ENCODE data around the gene TMEM240. TPM values are rescaled to one million over a fixed set of nuclear protein-coding genes. Genes with fewer than 3 reads are reported as not detected.
"Not testable (repeated sequence)": the region's sequence is repeated elsewhere in the genome, so short reads cannot be mapped to it uniquely, and the experiment has no call there.

The TMEM240 gene
- total and polyA plus RNA-seq, 2 donors (not counting 3 experiments of a cell fraction or from before 2014, with no cell fraction given) = 7.0 to 7.6 TPM

GRCh38 chr1:1521331-1521730, 19.1 kb downstream of the TMEM240 start:
- dilution Hi-C loops (cut with MboI; ENCODE audit: extremely low pct_ligation_motif_present, low sequenced_read_pairs) = no loop called here
- Histone ChIP-seq H3K9ac (replicated peaks; ENCODE audit: extremely low read depth, insufficient read depth, low read length) (no peak overlapping the region), H3K4me3 (replicated peaks in 1 of 3; ENCODE audit: insufficient read depth in 1 of 3, low read depth in 1 of 3, low read length in 3 of 3) (no peak overlapping the region), H3K27me3 (ENCODE audit: control insufficient read depth in 2 of 2, insufficient read depth in 2 of 2, low read length in 2 of 2) (no peaks in the 10 kb centered on the region), H3K9me3 (replicated peaks; ENCODE audit: control insufficient read depth, insufficient read depth, low read length) (no peaks in the 10 kb centered on the region), H3K36me3 (ENCODE audit: control insufficient read depth in 2 of 2, extremely low read depth in 1 of 2, insufficient read depth in 2 of 2, low read length in 2 of 2) (peaks cover 0 to 22% of the 10 kb centered on the region in 2 experiments), H2AFZ (ENCODE audit: low read depth, low read length) (no peak overlapping the region), H3K4me1 (ENCODE audit: control insufficient read depth, extremely low read depth, insufficient read depth, low read length) (no peaks in the 10 kb centered on the region), H4K20me1 (replicated peaks; ENCODE audit: control insufficient read depth, extremely low read depth, insufficient read depth, low read length) (no peaks in the 10 kb centered on the region), H3K79me2 (ENCODE audit: control insufficient read depth, insufficient read depth, low read length) (no peaks in the 10 kb centered on the region), H3K27ac (ENCODE audit: insufficient read depth, low read depth, low read length) (no peak overlapping the region), H3K4me2 (ENCODE audit: insufficient read depth, low read length) (no peak overlapping the region), H3K9me1 (replicated peaks; ENCODE audit: control insufficient read depth, extremely low read depth, insufficient read depth, low read length) (no peaks in the 10 kb centered on the region)
- DNase-seq (ENCODE audit: low read depth, low spot score) = no peak
- CTCF ChIA-PET = interaction anchor here (0.6 to 1.4 kb wide), 3 partner anchors 15 to 583 kb away, joined by 3 to 5 read pairs (median 3); no protein-coding TSS in a partner anchor
- no TSS peak for BruUV-seq (replicated peaks)
- TF ChIP-seq MYC (IDR thresholded peaks at IDR 0.05; ENCODE audit: low read depth, low read length) (no peak), EZH2 (IDR thresholded peaks at IDR 0.05; ENCODE audit: borderline replicate concordance, low read depth, low read length, severe bottlenecking) (no peak), JUN (IDR thresholded peaks at IDR 0.05; ENCODE audit: borderline replicate concordance, insufficient read depth, insufficient read length, low read depth) (no peak), GATA2 (IDR thresholded peaks at IDR 0.05; ENCODE audit: insufficient read depth, insufficient read length, low read depth, low read length) (no peak), CTCF (IDR thresholded peaks at IDR 0.05; ENCODE audit: extremely low read depth in 1 of 2, insufficient read depth in 1 of 2, low read depth in 1 of 2, low read length in 2 of 2) (no peak), POLR2A (IDR thresholded peaks at IDR 0.05; ENCODE audit: low read depth, low read length) (no peak), FOS (IDR thresholded peaks at IDR 0.05; ENCODE audit: borderline replicate concordance, insufficient read depth, low read length) (no peak), POLR2AphosphoS5 (IDR thresholded peaks at IDR 0.05; ENCODE audit: insufficient read depth, low read depth, low read length) (no peak)
- TF ChIP-seq, protein P1, sequence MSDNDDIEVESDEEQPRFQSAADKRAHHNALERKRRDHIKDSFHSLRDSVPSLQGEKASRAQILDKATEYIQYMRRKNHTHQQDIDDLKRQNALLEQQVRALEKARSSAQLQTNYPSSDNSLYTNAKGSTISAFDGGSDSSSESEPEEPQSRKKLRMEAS (IDR thresholded peaks at IDR 0.05; ENCODE audit: insufficient read depth, insufficient read length) = no peak
- no peak for FAIRE-seq
- intact Hi-C loops (cut with micrococcal nuclease) = no loop called here
- POLR2A ChIA-PET = interaction anchor here (0.6 kb wide), 1 partner anchor 10 kb away, joined by 4 read pairs; the partner anchor contains the start of gene ATAD3A

DNA sequence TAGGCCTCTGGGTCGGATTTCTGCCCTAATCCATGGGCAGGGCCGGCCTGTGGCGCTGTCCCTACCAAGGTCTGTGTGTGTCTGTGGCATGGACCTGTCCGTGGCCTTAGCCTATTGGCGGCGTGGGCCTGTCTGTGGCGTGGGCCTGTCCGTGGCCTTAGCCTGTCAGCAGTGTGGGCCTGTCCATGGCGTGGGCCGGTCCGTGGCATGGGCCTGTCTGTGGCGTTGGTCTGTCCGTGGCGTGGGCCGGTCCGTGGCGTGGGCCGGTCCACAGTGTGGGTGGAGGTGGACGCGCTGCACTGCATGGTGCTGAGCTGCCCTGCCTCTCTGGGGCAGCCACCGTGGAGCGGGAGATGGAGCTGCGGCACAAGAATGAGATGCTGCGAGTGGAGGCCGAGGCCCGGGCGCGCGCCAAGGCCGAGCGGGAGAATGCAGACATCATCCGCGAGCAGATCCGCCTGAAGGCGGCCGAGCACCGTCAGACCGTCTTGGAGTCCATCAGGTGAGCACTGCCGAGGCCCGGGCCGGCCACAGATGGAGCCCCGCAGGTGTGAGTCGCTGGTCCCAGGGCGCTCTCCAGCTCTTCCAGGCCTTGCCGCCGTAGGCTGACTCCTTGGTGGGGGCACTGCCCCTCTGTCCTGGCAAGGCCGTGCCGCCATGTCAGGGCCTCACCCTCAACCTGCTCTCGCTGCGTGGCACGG, 20.5 kb downstream of the TMEM240 start:
- H2AFZ ChIP-seq (ENCODE audit: low read depth, low read length); BruUV-seq (replicated peaks); FAIRE-seq; H3K9me3 ChIP-seq (replicated peaks; ENCODE audit: control insufficient read depth, insufficient read depth, low read length); H3K4me3 ChIP-seq (replicated peaks in 1 of 3; ENCODE audit: insufficient read depth in 1 of 3, low read depth in 1 of 3, low read length in 3 of 3); intact Hi-C loops (cut with micrococcal nuclease); H3K4me1 ChIP-seq (ENCODE audit: control insufficient read depth, extremely low read depth, insufficient read depth, low read length); H3K4me2 ChIP-seq (ENCODE audit: insufficient read depth, low read length); H3K27me3 ChIP-seq (ENCODE audit: control insufficient read depth in 2 of 2, insufficient read depth in 2 of 2, low read length in 2 of 2); H3K79me2 ChIP-seq (ENCODE audit: control insufficient read depth, insufficient read depth, low read length); H4K20me1 ChIP-seq (replicated peaks; ENCODE audit: control insufficient read depth, extremely low read depth, insufficient read depth, low read length); dilution Hi-C loops (cut with MboI; ENCODE audit: extremely low pct_ligation_motif_present, low sequenced_read_pairs); H3K9me1 ChIP-seq (replicated peaks; ENCODE audit: control insufficient read depth, extremely low read depth, insufficient read depth, low read length); CTCF ChIA-PET; POLR2A ChIA-PET; H3K27ac ChIP-seq (ENCODE audit: insufficient read depth, low read depth, low read length); H3K9ac ChIP-seq (replicated peaks; ENCODE audit: extremely low read depth, insufficient read depth, low read length); DNase-seq (ENCODE audit: low read depth, low spot score): not testable (repeated sequence)
- peaks cover 0 to 20% of the 10 kb centered on the region in 2 experiments for H3K36me3 ChIP-seq (ENCODE audit: control insufficient read depth in 2 of 2, extremely low read depth in 1 of 2, insufficient read depth in 2 of 2, low read length in 2 of 2)
